ENCODE data around the gene DDX49.

- TF ChIP-seq POLR2A (IDR thresholded peaks at IDR 0.05; ENCODE audit: low read depth, low read length) (no peak), CTCF (conservative IDR thresholded peaks at IDR 0.05; ENCODE audit: low read depth, low read length) (no peak)
These were observed 9.5 kb upstream of the DDX49 start for GRCh38 chr19:18910010-18910409.
